ENCODE data around the gene LIN7A.
"Not testable (repeated sequence)": the region's sequence is repeated elsewhere in the genome, so short reads cannot be mapped to it uniquely, and the experiment has no call there.

The LIN7A gene

GRCh38 chr12:80917651-80918050 lies 20.1 kb downstream of the LIN7A start:
- no peak for DNase-seq

- DNase-seq: no peak
These were observed 24.6 kb downstream of the LIN7A start for GRCh38 chr12:80912901-80913770.

GRCh38 chr12:80909370-80909769 lies 28.4 kb downstream of the LIN7A start:
- DNase-seq: no peak

- DNase-seq: no peak
These were observed 35.0 kb downstream of the LIN7A start for GRCh38 chr12:80902711-80903110.

GRCh38 chr12:80901661-80902060 lies 36.1 kb downstream of the LIN7A start:
- no peak for DNase-seq

GRCh38 chr12:80895240-80895639 lies 42.5 kb downstream of the LIN7A start:
- DNase-seq: no peak

GRCh38 chr12:80894179-80894578 lies 43.6 kb downstream of the LIN7A start:
- DNase-seq: no peak

- DNase-seq: no peak
These were observed 44.9 kb downstream of the LIN7A start for GRCh38 chr12:80892597-80893445.

- no peak for DNase-seq
These were observed 53.1 kb downstream of the LIN7A start for GRCh38 chr12:80884651-80885050.

- DNase-seq: no peak
These were observed 56.6 kb downstream of the LIN7A start for GRCh38 chr12:80881106-80881505.

GRCh38 chr12:80878452-80878851 lies 59.3 kb downstream of the LIN7A start:
- DNase-seq: not testable (repeated sequence)

- no peak for DNase-seq
These were observed 59.9 kb downstream of the LIN7A start for GRCh38 chr12:80877721-80878265.

GRCh38 chr12:80872053-80872452 lies 65.7 kb downstream of the LIN7A start:
- DNase-seq: no peak

- DNase-seq: no peak
These were observed 68.5 kb downstream of the LIN7A start for GRCh38 chr12:80869264-80869663.

GRCh38 chr12:80868576-80868975 lies 69.2 kb downstream of the LIN7A start:
- DNase-seq: no peak

GRCh38 chr12:80867941-80868340 lies 69.8 kb downstream of the LIN7A start:
- no peak for DNase-seq

- DNase-seq: no peak
These were observed 73.5 kb downstream of the LIN7A start for GRCh38 chr12:80864046-80864735.

- no peak for DNase-seq
These were observed 75.2 kb downstream of the LIN7A start for GRCh38 chr12:80862531-80862930.

GRCh38 chr12:80861641-80862378 lies 75.9 kb downstream of the LIN7A start:
- no peak for DNase-seq

GRCh38 chr12:80860928-80861327 lies 76.8 kb downstream of the LIN7A start:
- no peak for DNase-seq

- DNase-seq: no peak
These were observed 77.5 kb downstream of the LIN7A start for GRCh38 chr12:80860206-80860605.

- DNase-seq: no peak
These were observed 79.4 kb downstream of the LIN7A start for GRCh38 chr12:80858356-80858755.

All from activated effector memory CD4-positive, alpha-beta T cell treated with Interleukin-2 at 50 U/mL for 16 hours (primary cell).